ENCODE results near the gene STXBP5.

DNA sequence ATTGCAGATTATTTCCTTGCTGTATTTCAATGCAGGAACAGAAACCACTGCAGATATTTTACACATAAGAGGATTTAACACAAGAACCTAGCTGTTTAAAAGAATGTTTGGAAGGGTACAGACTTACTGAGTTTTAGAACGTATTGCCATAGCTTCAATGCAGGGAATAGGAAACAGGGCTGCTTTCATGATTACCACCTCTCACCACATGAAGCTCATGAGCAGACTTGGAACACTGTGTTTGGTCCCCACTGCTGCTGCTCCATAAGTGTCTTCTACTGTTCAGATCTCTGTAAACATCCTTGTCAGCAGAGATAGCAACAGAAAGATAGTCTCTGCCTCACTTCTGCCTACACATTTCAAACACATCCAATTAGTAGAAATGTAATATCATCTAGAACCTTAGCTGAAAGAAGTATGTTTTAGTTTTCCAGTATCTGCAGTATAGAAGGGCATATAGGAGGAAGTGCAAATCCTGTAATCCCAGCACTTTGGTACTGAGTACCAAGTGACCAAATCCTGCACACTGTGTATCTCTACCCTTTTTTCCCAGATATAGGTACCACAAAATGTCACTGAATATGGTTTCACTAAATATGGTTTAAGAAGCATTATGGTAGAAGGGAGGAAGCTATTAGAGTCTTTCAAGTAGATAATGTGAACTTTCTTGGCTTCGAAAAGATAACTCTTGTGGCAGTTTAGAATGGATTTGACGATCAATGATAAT is 51.9 kb downstream of the STXBP5 start:
- TF ChIP-seq, protein P1, sequence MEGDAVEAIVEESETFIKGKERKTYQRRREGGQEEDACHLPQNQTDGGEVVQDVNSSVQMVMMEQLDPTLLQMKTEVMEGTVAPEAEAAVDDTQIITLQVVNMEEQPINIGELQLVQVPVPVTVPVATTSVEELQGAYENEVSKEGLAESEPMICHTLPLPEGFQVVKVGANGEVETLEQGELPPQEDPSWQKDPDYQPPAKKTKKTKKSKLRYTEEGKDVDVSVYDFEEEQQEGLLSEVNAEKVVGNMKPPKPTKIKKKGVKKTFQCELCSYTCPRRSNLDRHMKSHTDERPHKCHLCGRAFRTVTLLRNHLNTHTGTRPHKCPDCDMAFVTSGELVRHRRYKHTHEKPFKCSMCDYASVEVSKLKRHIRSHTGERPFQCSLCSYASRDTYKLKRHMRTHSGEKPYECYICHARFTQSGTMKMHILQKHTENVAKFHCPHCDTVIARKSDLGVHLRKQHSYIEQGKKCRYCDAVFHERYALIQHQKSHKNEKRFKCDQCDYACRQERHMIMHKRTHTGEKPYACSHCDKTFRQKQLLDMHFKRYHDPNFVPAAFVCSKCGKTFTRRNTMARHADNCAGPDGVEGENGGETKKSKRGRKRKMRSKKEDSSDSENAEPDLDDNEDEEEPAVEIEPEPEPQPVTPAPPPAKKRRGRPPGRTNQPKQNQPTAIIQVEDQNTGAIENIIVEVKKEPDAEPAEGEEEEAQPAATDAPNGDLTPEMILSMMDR (IDR thresholded peaks at IDR 0.05) = no peak
- TF ChIP-seq POLR2A (IDR thresholded peaks at IDR 0.05) = no peak

All from esophagus squamous epithelium (tissue), 4 donors.